Brain microvascular endothelial cell (primary cell): Measurements from ENCODE around the gene NELFB.

Experiments used
- DNase-seq: peaks from one replicate; pipeline ENCODE4 v3.0.0-alpha.2; 2020
- H3K27ac ChIP-seq: fragments of 250-450 bp; sonication (Bioruptor Pico); 2 replicates; pipeline ENCODE4 v1.5.1; 2020; ENCODE audit warnings: mild to moderate bottlenecking, moderate library complexity
- H3K27me3 ChIP-seq: fragments of 250-450 bp; sonication (Bioruptor Pico); replicated peaks from 2 replicates; pipeline ENCODE4 v1.5.1; 2020; ENCODE audit warnings: mild to moderate bottlenecking
- H3K36me3 ChIP-seq: fragments of 250-450 bp; sonication (Bioruptor Pico); replicated peaks from 2 replicates; pipeline ENCODE4 v1.5.1; 2020; ENCODE audit warnings: mild to moderate bottlenecking
- H3K4me3 ChIP-seq: 2 replicates; pipeline ENCODE4 v1.5.1; 2011; ENCODE audit warnings: low read depth, mild to moderate bottlenecking, control low read depth, low read length, moderate library complexity
- CTCF ChIP-seq: IDR thresholded peaks from 2 replicates; pipeline ENCODE4 v1.5.1; 2011; ENCODE audit warnings: low read depth, mild to moderate bottlenecking, moderate library complexity, low read length, control low read depth, inconsistent platforms; ENCODE audit errors: missing control alignments
- in situ Hi-C: cut with HindIII; loops from 2 replicates; pipeline ENCODE4 v1.10.0; 2017; ENCODE audit warnings: low sequenced_read_pairs, low pct_ligation_motif_present

NELFB gene

GRCh38 chr9:137312852-137313325 is 57.8 kb downstream of the NELFB start:
- in situ Hi-C loops = no loop called here
- no peaks in the 10 kb centered on the region for H3K36me3 ChIP-seq
- DNase-seq = no peak
- no peaks in the 10 kb centered on the region for H3K27me3 ChIP-seq
- TF ChIP-seq CTCF = no peak
- no peak overlapping the region for H3K4me3 ChIP-seq
- H3K27ac ChIP-seq = no peak overlapping the region

GRCh38 chr9:137313326-137313936 is 58.3 kb downstream of the NELFB start:
- no peaks in the 10 kb centered on the region for H3K27me3 ChIP-seq
- no peak overlapping the region for H3K4me3 ChIP-seq
- no peak for TF ChIP-seq CTCF
- no peak for DNase-seq
- no peaks in the 10 kb centered on the region for H3K36me3 ChIP-seq
- no peak overlapping the region for H3K27ac ChIP-seq
- in situ Hi-C loops = no loop called here

GRCh38 chr9:137313956-137314560 is 58.9 kb downstream of the NELFB start:
- TF ChIP-seq CTCF = no peak
- Histone ChIP-seq H3K36me3 (no peaks in the 10 kb centered on the region), H3K27me3 (no peaks in the 10 kb centered on the region), H3K4me3 (no peak overlapping the region), H3K27ac (no peak overlapping the region)
- in situ Hi-C loops = no loop called here
- no peak for DNase-seq

GRCh38 chr9:137314561-137315560 is 59.7 kb downstream of the NELFB start:
- no peak for TF ChIP-seq CTCF
- DNase-seq = no peak
- no peaks in the 10 kb centered on the region for H3K36me3 ChIP-seq
- no peak overlapping the region for H3K4me3 ChIP-seq
- no peak overlapping the region for H3K27ac ChIP-seq
- H3K27me3 ChIP-seq = no peaks in the 10 kb centered on the region
- in situ Hi-C loops = no loop called here

- H3K27ac ChIP-seq = no peak overlapping the region
- no peak for DNase-seq
- no peaks in the 10 kb centered on the region for H3K27me3 ChIP-seq
- H3K36me3 ChIP-seq = no peaks in the 10 kb centered on the region
- in situ Hi-C loops = no loop called here
- no peak overlapping the region for H3K4me3 ChIP-seq
- TF ChIP-seq CTCF = no peak
These were observed 60.5 kb downstream of the NELFB start for GRCh38 chr9:137315581-137316011.
